MM.1S (cell line): ENCODE data around the gene ARV1.

Source experiments
- CTCF ChIP-seq: fragments of 300-600 bp; sonication (generic); IDR thresholded peaks from 2 replicates; pipeline ENCODE4 v1.5.1; 2016; ENCODE audit warnings: antibody characterized with exemption, low read length, mixed read lengths
- EZH2phosphoT487 ChIP-seq: fragments of 300-600 bp; sonication (generic); IDR thresholded peaks from 2 replicates; pipeline ENCODE4 v1.6.1; 2018; ENCODE audit warnings: antibody characterized with exemption, low read length

GRCh38 chr1:230970432-230970831 lies 8.5 kb upstream of the ARV1 start:
- TF ChIP-seq CTCF (no peak), EZH2phosphoT487 (no peak)
